ENCODE measurements around the gene CHGA.

- no peak for TF ChIP-seq POLR2A (IDR thresholded peaks at IDR 0.05; ENCODE audit: borderline replicate concordance, extremely low read depth, insufficient read depth, insufficient read length)
- no peak for TF ChIP-seq REST (IDR thresholded peaks at IDR 0.05; ENCODE audit: low read depth)
- no peak for TF ChIP-seq EGR1 (IDR thresholded peaks at IDR 0.05; ENCODE audit: low read depth)
- no peak for TF ChIP-seq CTCF (IDR thresholded peaks at IDR 0.05 in 2 of 3, conservative IDR thresholded peaks at IDR 0.05 in 1 of 3; ENCODE audit: borderline replicate concordance in 1 of 3, insufficient read depth in 1 of 3, low read depth in 2 of 3, low read length in 2 of 3)
- no peak for TF ChIP-seq SP1 (IDR thresholded peaks at IDR 0.05; ENCODE audit: low read depth)
- TF ChIP-seq SRF (IDR thresholded peaks at IDR 0.05; ENCODE audit: low read depth), result no peak
- no peak for TF ChIP-seq RAD21 (IDR thresholded peaks at IDR 0.05; ENCODE audit: low read depth)
- no peak for TF ChIP-seq EZH2 (IDR thresholded peaks at IDR 0.05)
- TF ChIP-seq EZH2phosphoT487 (IDR thresholded peaks at IDR 0.05; ENCODE audit: borderline replicate concordance), result no peak
- no peak for TF ChIP-seq CEBPB (IDR thresholded peaks at IDR 0.05; ENCODE audit: low read depth)
- TF ChIP-seq MAX (IDR thresholded peaks at IDR 0.05), result no peak
- TF ChIP-seq TCF7L2 (IDR thresholded peaks at IDR 0.05; ENCODE audit: borderline replicate concordance, extremely low read depth, insufficient read depth, insufficient read length), result no peak
- no peak for TF ChIP-seq POLR2AphosphoS5 (IDR thresholded peaks at IDR 0.05; ENCODE audit: low read depth, low read length)
- TF ChIP-seq ZBTB33 (IDR thresholded peaks at IDR 0.05; ENCODE audit: extremely low read depth, insufficient replicate concordance, low read length), result no peak
Measured at GRCh38 chr14:92970271-92970670, 47.3 kb downstream of the CHGA start.

Data from HCT116 (cell line).